Glutamatergic neuron (in vitro differentiated cells): Measurements from ENCODE around the gene CXorf38. TPM values are rescaled to one million over a fixed set of nuclear protein-coding genes. Genes with fewer than 3 reads are reported as not detected.
"Not testable (repeated sequence)": the region's sequence is repeated elsewhere in the genome, so short reads cannot be mapped to it uniquely, and the experiment has no call there.

Experiments
- DNase-seq: peaks from one replicate; pipeline ENCODE4 v3.0.0; 2022
- H3K27ac Mint-ChIP-seq: one replicate; pipeline ENCODE4 v1.8.0; 2020; ENCODE audit warnings: mild to moderate bottlenecking, mixed read lengths, inconsistent platforms; ENCODE audit not compliant: unreplicated experiment
- H3K27me3 Mint-ChIP-seq: one replicate; pipeline ENCODE4 v1.8.0; 2020; ENCODE audit warnings: mild to moderate bottlenecking, moderate library complexity, mixed read lengths, inconsistent platforms; ENCODE audit not compliant: unreplicated experiment
- H3K36me3 Mint-ChIP-seq: one replicate; pipeline ENCODE4 v1.8.0; 2020; ENCODE audit warnings: mild to moderate bottlenecking, mixed read lengths, inconsistent platforms; ENCODE audit not compliant: unreplicated experiment
- H3K4me1 Mint-ChIP-seq: one replicate; pipeline ENCODE4 v1.8.0; 2020; ENCODE audit warnings: mild to moderate bottlenecking, low read depth, mixed read lengths, inconsistent platforms; ENCODE audit not compliant: unreplicated experiment
- H3K4me3 Mint-ChIP-seq: one replicate; pipeline ENCODE4 v1.8.0; 2020; ENCODE audit warnings: mild to moderate bottlenecking, mixed read lengths, inconsistent platforms; ENCODE audit not compliant: unreplicated experiment
- H3K9me3 Mint-ChIP-seq: one replicate; pipeline ENCODE4 v1.8.0; 2020; ENCODE audit warnings: mild to moderate bottlenecking, moderate library complexity, mixed read lengths, inconsistent platforms; ENCODE audit not compliant: unreplicated experiment
- CTCF ChIP-seq: fragments of 200-600 bp; sonication (generic); IDR thresholded peaks from one replicate; pipeline ENCODE4 v1.5.0; 2021; ENCODE audit not compliant: partially characterized antibody, unreplicated experiment
- total RNA-seq: library from RNA; stranded (reverse); fragmentation: NEBNext Ultra II Directional; extraction: Animal tissue kit (Norgen Biotek cat#: 25700); gene quantifications from one replicate; pipeline ENCODE4 v1.2.1, GENCODE V29; 2021; ENCODE audit not compliant: unreplicated experiment

CXorf38 gene
- total RNA-seq, 1 donor from 2014 or later = 7.8 TPM

GRCh38 chrX:40617566-40617965, 29.8 kb downstream of the CXorf38 start:
- Mint-ChIP-seq H3K27me3 (no peaks in the 10 kb centered on the region), H3K4me3 (no peak overlapping the region), H3K36me3 (no peaks in the 10 kb centered on the region), H3K27ac (no peak overlapping the region), H3K9me3 (peaks cover 1% of the 10 kb centered on the region), H3K4me1 (peaks cover 7% of the 10 kb centered on the region)
- TF ChIP-seq CTCF = no peak
- no peak for DNase-seq

DNA sequence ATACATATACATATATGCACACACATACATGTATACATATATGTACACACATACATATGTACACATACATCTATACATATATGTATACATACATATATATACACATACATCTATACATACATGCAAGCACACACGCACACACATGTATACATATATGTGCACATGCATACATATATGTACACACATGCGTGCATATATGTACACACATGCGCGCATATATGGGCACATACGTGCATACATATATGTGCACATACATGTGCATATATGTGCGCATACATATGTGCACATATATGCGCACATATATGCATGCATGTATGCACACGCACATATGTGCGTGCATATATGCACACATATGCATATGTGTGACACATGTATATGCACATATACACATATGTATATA, 31.4 kb downstream of the CXorf38 start:
- Mint-ChIP-seq H3K36me3 (no peaks in the 10 kb centered on the region), H3K27ac (no peak overlapping the region), H3K27me3 (no peaks in the 10 kb centered on the region), H3K4me3 (no peak overlapping the region), H3K9me3 (no peaks in the 10 kb centered on the region), H3K4me1 (no peaks in the 10 kb centered on the region)
- no peak for DNase-seq
- TF ChIP-seq CTCF = no peak

DNA sequence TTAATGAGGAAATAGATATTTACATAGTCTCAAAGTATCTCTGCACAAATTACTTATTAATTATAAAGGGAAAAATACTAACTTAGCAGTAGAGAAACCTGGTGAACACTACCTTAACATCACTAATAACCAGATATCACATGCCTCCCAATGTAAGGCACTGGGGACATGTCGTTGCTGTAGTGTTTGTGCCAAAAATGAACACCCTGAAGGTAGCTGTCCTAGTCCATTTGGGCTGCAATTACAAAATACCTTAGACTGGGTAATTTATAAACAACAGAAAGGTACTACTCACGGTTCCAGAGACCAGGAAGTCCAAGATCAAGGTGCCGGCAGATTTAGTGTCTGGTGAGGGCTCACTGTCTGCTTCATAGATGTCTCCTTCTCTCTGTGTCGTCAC, 34.9 kb downstream of the CXorf38 start:
- Mint-ChIP-seq H3K36me3 (no peaks in the 10 kb centered on the region), H3K27ac (no peak overlapping the region), H3K27me3 (no peaks in the 10 kb centered on the region), H3K4me3 (no peak overlapping the region), H3K9me3 (no peaks in the 10 kb centered on the region), H3K4me1 (no peaks in the 10 kb centered on the region)
- no peak for TF ChIP-seq CTCF
- no peak for DNase-seq

GRCh38 chrX:40607381-40607780, 40.0 kb downstream of the CXorf38 start:
- H3K36me3 Mint-ChIP-seq = no peaks in the 10 kb centered on the region
- H3K4me3 Mint-ChIP-seq = no peak overlapping the region
- no peak for DNase-seq
- H3K27me3 Mint-ChIP-seq = no peaks in the 10 kb centered on the region
- H3K27ac Mint-ChIP-seq = no peak overlapping the region
- no peaks in the 10 kb centered on the region for H3K9me3 Mint-ChIP-seq
- TF ChIP-seq CTCF = no peak
- H3K4me1 Mint-ChIP-seq = no peaks in the 10 kb centered on the region

- DNase-seq = no peak
- H3K27ac Mint-ChIP-seq = no peak overlapping the region
- H3K4me3 Mint-ChIP-seq = no peak overlapping the region
- no peaks in the 10 kb centered on the region for H3K4me1 Mint-ChIP-seq
- H3K27me3 Mint-ChIP-seq = no peaks in the 10 kb centered on the region
- TF ChIP-seq CTCF = no peak
- H3K36me3 Mint-ChIP-seq = no peaks in the 10 kb centered on the region
- no peaks in the 10 kb centered on the region for H3K9me3 Mint-ChIP-seq
These were observed 43.9 kb downstream of the CXorf38 start for GRCh38 chrX:40603446-40603845.

DNA sequence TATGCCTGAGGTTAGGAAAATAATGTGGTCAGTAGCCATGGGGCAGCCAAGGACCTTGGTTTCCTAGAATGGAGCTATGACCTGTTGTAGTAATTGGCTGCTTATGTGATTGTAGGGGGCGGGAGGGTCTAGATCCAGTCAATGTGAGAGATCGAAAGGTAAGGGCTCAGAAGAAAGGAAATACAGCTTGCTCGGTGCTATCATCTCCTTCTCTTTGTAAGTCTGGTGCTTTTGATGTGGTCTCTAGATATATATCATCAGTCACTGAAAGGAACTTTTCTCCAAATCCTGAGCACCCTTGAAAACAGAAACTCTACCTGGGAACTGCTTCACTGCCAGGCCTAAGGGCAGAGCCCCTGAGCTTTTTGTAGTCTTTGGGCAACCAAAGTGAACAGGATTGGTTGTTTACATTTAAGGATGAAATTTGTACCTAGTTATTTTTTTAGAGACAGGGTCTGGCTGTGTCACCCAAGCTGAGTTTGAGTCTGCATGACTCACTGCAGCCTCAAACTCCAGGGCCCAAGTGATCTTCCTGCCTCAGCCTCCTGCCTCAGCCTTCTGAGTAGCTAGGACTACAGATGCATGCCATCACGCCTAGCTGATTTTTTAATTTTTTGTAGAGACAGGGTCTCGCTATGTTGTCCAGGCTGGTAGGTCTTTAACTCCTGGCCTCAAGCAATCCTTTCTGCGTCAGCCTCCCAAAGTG, 57.6 kb downstream of the CXorf38 start:
- not testable (repeated sequence) for DNase-seq, H3K27me3 Mint-ChIP-seq, H3K4me3 Mint-ChIP-seq, H3K36me3 Mint-ChIP-seq, H3K27ac Mint-ChIP-seq, H3K4me1 Mint-ChIP-seq, H3K9me3 Mint-ChIP-seq

GRCh38 chrX:40587623-40588022, 59.7 kb downstream of the CXorf38 start:
- not testable (repeated sequence) for H3K27me3 Mint-ChIP-seq, H3K9me3 Mint-ChIP-seq, H3K27ac Mint-ChIP-seq, H3K4me3 Mint-ChIP-seq, H3K4me1 Mint-ChIP-seq, DNase-seq, H3K36me3 Mint-ChIP-seq
